HK-2 (cell line): ENCODE measurements around the gene NUP35.
"Not testable (repeated sequence)": the region's sequence is repeated elsewhere in the genome, so short reads cannot be mapped to it uniquely, and the experiment has no call there.

ENCODE experiments used
- DNase-seq: peaks from one replicate; pipeline ENCODE4 v3.0.0-alpha.2; 2018; ENCODE audit not compliant: unreplicated experiment

The NUP35 gene

DNA sequence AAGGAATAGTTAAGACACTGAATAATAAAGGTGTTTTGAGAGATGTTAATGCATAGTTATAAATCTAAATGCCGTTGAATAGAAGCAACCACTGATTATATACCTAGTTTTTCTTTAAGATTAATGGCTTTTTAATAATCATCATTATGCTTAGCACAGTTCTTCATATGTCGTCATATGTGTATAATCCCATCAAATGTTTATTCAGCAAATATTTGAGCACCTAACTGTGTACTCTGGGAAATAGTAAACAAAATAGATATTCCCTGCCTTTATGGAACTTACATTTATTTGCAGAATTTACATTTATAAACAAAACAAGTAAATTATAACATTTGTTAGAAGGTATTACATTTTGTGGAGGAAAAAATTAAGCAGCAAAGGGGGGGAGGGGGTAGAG is 9.8 kb downstream of the NUP35 start:
- DNase-seq, result no peak

DNA sequence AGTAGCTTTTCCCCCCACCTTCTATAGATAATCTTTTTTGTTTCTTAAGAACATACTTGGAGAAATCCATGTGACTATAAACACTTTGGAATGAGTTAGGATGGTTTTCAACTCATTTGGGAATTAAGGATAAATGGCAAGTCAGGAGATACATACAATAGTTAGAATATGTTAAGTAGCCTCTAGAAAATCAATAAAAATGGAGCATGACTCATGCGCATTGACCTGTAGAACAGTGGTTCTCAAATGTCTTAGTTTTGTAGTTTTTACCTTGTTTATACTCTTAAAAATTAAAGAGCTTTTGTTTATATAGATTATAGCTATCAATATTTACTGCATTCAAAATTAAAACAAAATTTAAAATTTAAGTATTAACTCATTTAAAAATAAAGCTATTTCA is 24.7 kb downstream of the NUP35 start:
- DNase-seq, result no peak

DNA sequence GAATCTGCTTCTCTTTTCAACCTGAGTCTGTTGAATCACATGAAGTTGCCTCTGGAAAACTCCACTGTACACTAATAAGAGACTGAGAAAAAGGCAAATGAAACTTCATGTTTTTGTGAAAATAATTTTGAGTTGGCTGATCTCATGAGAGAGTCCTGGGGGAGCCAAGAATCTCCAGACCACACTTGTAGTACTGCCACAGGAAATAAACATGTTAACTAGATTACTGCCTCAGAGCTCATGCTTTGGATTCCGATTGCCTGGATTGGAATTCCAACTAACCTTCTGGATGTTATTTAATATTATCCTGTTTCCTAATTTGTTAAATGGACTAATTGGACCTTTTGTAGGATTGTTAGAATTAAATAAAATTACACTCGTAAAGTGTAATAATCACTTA is 25.2 kb downstream of the NUP35 start:
- no peak for DNase-seq

DNA sequence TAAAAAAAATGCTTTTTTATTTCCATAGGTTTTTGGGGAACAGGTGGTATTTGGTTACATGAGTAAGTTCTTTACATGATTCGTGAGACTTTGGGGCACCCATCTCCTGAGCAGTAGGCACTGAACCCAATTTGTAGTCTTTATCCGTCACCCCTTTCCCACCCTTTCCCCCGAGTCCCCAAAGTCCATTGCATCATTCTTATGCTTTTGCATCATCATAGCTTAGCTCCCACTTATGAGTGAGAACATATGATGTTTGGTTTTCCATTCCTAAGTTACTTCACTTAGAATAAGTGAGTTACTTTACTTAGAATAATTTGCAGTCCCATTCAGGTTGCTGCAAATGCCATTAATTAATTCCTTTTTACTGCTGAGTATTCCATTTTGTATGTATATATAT is 28.0 kb downstream of the NUP35 start:
- not testable (repeated sequence) for DNase-seq

DNA sequence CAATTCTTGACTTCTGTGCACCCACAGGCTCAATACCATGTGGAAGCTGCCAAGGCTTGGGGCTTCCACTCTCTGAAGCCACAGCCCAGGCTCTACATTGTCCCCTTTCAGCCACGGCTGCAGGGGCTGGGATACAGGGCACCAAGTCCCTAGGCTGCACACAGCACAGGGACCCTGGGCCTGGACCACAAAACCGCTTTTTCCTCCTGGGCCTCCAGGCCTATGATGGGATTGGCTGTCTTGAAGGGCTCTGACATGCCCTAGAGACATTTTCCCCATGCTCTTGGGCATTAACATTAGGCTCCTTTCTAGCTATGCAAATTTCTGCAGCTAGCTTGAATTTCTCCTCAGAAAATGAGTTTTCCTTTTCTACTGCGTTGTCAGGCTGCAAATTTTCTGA is 29.7 kb downstream of the NUP35 start:
- no peak for DNase-seq

DNA sequence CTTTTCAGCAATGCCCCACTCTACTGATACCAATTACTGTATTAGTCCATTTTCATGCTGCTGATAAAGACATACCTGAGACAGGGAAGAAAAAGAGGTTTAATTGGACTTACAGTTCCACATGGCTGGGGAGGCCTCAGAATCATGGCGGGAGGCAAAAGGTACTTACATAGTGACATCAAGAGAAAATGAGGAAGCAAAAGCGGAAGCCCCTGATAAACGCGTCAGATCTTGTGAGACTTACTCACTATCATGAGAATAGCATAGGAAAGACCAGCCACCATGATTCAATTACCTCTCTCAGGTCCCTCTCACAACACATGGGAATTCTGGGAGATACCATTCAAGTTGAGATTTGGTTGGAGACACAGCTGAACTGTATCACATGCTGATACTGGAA is 30.5 kb downstream of the NUP35 start:
- DNase-seq, result not testable (repeated sequence)

DNA sequence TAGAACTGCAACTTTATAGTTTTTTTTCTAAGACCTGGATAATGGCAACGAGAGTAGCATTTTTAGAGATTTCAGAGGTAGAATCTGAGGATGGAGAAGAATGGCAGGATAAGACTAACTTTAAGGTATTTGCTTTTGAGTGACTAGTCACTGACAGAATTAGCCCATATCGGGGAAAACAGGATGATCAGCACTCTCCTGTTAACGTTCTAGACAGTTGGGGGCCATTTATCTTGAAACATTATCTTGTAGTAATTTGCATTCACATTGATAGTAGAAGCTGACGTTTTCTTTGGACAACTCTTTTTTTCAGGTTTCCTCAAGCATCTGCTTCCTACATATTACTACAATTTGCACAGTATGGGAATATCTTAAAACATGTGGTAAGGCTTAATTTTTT is 32.9 kb downstream of the NUP35 start:
- no peak for DNase-seq

DNA sequence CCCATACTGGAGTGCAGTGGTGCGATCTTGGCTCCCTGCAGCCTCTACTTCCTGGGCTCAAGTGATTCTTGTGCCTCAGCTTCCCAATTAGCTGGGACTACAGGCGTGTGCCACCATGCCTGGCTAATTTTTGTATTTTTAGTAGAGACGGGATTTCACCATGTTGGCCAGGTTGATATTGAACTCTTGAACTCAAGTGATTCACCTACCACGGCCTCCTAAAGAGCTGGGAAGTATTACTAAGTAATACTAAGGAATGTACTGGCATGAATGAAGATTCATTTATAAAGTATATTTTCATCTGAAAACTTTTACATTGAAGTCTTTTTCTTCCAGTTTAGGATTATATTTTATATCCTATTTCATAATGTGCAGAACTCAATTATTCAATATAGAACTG is 38.1 kb downstream of the NUP35 start:
- DNase-seq, result no peak

DNA sequence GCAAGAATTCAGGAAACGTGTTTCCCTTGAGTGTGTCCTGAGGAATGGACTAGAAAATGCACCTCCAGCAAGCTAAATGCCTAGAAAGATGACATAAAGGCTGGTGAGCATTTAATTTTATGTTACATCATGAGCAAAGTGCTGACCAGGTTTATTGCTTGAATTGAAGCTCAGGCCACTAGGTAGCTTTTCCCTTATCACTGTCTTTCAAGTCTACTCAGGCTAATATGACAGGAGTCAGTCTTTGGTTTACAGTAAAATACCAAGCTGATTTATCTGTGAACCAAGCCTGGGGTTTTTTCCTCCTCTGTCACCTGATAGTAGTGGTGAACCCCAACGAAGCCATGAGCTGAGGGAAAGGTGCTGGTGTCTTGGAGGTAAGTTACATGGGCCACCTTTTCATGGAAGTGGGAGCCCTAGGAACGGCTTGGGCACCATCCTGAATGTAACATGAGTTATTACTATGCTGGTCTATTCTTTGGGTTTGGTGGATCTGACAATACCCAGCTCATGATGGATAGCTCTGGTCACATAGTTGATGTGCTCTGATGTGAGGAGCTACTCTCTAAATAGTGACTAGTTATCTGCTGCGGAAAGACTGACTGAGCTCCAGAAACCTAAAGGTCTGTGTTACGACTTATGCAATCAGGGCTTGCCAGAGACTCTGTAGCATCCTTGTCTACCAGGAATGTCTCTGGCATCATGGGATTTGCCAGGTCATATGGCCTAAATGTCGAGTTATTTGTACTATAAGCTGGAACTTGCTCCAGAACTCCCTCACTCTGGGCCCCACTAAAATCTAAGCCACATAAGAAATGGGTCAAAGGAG is 39.8 kb downstream of the NUP35 start:
- no peak for DNase-seq

DNA sequence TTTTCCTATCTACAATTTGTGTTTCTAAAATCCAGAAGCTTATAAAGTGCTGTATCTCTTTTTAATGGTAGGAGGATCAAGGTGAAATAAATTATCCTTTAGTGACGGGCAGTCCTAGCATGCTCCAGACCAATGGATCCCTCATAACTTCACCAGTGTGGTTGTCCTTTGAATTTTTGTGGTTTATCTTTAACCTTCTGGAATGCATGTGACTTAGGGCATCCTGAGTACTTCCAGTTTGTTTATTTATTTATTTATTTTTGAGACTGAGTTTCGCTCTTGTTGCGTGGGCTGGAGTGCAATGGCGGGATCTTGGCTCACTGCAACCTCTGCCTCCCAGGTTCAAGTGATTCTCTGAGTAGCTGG is 40.4 kb downstream of the NUP35 start:
- no peak for DNase-seq

DNA sequence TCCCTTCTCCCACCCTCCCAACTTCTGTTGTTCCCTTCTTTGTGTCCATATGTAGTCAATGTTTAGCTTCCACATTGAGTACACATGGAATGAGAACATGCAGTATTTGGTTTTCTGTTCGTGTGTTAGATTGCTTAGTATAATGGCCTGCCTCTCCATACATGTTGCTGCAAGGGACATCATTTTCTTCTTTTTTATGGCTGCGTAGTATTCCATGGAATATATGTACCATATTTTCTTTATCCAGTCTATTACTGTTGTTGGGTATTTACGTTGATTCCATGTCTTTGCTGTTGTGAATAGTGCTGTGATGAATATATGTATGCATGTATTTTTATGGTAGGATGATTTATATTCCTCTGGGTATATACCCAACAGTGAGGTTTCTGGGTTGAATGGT is 42.0 kb downstream of the NUP35 start:
- no peak for DNase-seq

DNA sequence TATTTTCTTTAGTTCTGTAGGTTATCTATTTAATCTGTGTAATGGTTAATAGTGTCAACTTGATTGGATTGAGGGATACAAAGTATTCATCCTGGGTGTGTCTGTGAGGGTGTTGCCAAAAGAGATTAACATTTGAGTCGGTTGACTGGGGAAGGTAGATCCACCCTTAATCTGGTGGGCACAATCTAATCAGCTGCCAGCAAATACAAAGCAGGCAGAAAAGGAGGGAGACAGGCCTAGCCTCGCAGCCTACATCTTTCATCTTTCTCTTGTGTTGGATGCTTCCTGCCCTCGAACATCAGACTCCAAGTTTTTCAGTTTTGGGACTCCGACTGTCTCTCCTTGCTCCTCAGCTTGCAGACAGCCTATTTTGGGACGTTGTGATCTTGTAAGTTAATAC is 42.7 kb downstream of the NUP35 start:
- not testable (repeated sequence) for DNase-seq

DNA sequence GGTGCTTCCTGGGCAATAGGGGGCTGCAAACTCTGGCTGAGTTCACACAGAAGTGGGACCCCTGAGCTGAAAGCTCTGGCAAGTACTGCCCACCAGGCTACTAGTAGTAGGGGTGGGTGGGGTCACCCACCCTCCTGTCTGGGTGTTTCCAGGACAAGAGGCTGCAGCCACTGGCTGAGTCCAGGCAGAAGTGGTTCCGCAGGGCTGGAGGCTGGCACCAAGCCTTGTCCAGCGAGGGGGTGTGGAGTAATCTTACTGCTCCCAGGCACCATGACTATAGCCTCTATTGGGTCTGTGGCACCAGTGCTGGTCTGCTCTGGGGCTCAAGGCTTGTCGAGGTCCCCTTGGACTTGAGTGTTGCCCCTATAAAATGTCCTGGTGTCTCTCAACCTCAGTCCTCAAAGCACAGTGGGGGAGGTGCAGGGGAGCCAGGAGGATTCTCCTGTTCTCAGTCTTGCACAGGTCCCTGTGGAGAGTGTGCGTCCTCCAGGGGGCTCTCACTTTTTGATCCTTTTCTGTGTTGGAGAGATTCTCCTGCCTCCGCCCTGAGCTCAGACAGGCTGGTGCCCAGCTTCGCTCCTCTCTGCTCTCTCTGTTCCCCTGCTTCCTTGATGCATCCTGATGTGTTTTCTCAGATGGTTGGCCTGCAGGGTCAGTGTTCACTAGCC is 48.1 kb downstream of the NUP35 start:
- no peak for DNase-seq

DNA sequence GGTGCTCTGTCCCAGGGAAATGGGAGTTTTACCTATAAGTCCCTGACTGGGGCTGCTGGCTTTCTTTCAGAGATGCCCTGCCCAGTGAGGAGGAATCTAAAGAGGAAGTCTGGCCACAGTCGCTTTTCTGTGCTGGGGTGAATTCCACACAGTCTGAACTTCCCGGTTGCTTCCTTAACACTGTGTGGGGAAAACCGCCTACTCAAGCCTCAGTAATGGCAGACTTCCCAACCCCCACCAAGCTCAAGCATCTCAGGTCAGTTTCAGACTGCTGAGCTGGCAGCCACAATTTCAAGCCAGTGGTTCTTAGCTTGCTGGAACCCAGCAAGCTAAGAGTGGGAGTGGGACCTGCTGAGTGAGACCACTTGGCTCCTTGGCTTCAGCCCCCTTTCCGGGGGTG is 54.9 kb downstream of the NUP35 start:
- DNase-seq, result peak; percentile 28

DNA sequence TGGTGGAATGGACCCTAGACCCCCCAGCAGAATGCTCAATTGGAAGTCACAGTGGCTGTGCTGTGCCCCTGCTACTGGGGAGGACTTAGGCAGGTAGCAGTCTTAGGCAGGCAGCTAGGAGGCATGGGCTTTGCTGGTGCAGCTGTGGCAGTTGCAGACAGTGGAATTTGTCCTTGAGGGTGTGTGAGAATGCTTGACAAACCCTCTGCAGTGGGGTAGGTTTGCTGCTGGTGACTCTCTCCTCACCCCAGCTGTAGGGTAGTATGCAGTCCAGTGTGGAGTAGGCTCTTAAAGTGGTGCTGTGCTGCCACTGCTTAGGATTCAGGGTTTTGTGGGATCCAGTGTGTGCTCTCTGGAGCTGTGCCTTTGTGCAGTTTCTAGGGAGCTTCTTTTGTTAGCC is 61.3 kb downstream of the NUP35 start:
- no peak for DNase-seq

DNA sequence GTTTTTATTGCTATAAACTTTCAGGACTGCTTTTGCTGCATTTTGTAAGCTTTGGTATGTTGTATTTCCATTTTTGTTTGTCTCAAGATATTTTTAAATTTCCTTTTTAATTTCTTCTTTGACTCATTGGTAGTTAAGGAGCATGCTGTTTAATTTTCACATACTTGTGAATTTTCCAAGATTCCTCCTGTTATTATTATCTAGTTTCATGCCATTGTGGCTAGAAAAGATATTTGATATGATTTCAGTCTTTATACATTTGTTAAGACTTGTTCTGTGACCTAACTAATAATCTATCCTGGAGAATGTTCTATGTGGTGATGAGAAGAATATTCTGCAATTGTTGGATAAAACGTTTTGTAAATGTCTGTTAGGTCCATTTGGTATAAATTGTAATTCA is 62.1 kb downstream of the NUP35 start:
- no peak for DNase-seq

DNA sequence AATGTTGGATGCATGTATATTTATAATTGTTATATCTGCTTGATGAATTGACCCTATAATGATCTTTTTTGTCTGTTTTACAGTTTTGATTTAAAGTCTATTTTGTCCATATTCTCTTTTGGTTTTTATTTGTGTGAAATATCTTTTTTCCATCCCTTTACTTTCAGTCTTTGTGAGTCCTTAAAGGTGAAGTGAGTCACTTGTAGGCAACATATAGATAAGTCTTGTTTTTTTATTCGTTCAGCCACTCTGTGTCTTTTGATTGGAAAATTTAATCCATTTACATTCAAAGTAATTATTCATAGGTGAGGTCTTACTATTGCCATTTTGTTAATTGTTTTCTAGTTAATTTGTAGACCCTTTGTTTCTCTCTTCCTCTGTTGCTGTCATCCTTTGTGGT is 62.5 kb downstream of the NUP35 start:
- DNase-seq, result no peak

DNA sequence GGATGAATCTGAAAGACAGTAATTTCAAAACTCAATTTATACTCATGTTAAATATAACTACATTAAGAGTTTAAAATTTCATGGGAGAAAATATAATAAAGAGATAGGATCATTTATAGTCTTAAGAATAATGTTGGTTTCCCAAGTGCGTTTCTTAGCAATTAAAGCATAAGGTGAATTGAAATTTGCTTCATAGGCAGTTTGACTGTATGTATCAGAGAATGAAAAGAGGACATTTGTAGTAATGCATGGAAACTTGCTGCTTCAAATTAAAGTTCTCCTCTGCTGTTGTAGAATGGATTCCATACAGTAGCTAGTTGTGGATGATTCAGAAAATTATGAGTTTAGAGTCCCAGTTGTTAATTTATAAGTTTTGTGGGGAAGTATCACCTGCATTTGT is 68.1 kb downstream of the NUP35 start:
- DNase-seq, result no peak

DNA sequence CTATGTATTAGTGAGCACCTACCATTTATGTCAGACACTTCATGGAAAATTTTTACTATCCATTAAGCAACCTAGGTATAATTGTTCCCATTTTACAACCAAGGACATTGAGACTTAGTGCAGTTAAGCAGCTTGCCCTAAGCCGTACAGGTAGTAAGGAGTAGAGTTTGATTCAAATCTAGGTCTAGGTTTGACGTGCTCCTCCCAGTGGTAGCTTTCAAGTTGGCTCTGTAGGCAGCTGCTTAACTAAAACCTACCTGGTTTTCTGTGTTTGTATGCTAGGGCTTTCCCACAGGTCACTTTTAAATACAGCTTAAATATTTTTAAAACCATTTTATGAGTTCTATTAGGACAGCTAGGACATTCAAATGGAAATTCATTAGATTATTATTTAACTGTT is 69.7 kb downstream of the NUP35 start:
- DNase-seq, result no peak

DNA sequence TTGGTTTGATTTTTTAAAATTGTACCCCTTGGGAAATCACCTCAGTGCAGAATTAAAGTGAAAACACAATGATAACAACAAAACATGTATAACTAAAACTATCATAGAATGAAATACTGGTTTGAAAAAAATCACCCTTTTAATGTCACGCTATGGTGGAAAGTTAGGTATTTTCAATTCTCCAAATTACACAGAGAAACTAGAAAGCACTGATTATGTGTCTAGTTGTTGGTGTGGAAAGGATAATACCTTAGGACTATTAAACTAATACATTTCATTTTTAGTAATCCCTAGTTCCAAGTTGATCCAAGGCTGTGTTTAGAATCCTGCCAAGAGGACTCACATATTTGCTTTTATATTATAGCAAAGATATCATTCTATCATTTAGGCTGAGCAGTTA is 71.2 kb downstream of the NUP35 start:
- no peak for DNase-seq

DNA sequence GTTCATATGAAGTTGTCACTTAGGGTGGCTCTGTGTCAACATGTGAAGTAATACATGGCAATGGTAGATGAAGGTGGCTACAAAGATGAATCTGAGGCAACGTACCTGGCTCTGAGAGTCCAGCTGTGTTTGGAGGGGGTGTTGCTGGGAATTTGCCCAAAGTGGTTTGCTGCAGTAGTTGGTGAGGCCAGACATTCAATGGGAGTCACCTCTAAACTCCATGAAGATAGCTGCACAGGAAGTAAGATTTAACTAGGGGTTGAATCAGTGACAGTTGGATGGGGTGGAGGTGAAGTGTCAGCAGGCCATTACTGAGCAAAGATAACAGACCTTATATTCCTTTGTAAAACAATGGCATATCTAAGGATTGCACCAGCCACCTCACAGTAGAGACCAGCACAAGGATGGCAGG is 71.8 kb downstream of the NUP35 start:
- no peak for DNase-seq

DNA sequence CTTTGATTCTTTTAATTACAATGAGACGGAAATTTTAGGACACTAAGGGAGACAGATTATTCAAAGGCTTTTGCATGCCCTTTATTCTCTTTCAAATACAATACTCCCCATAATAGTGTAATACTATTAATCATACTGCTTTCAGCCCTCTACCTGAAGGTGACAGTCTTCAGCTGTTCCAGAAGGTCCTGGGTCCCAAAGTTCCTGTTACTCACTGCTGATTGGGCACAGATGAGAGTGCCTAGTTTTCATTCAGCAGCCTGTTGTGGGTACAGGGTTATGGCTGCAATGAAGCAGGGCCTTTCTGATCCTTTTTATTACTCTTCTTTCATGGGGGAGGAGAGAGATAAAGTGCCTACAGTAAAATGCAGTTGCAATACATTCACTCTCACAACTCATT is 80.2 kb downstream of the NUP35 start:
- no peak for DNase-seq

DNA sequence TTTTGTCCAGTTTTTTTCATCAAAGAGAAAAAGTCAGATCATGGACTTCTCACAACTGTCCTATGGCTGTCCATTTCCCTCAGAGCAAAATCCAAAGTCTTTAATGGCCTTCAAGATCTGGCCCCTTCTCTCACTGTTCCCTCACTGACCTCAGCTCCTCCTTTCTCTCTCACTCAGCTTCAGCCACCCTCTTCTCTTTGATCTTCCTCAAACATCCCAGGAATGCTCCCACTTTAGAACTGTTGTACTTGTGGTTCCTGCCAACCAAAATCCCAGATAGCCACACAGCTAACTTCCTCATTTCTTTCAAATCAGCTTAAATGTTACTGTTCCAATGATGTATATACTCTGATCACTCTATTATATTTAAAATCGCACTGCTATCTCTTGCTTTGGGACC is 82.9 kb downstream of the NUP35 start:
- DNase-seq, result no peak
